Panc1 (cell line): ENCODE measurements around the gene PPP1R9B. TPM values are rescaled to one million over a fixed set of nuclear protein-coding genes. Genes with fewer than 3 reads are reported as not detected.
A peak's percentile ranks its signal among the peaks of the same experiment; 100 is the strongest.

Source experiments
- ATAC-seq: fragments of 200-7000 bp; cut with Tn5 transposase; 2 replicates; pipeline ENCODE4 v1.9.1; 2020; ENCODE audit warnings: mild to moderate bottlenecking, moderate library complexity
- BruUV-seq: library from RNA; stranded (reverse); fragments of 400-500 nt; replicated peaks from 2 replicates; lab custom pipeline; 2021; lab: Mats Ljungman, UMichigan
- CTCF ChIA-PET: fragments of 300-600 bp; sonication (Branson Sonifier 250); formaldehyde crosslinking; loops from one replicate; lab custom pipeline; 2022; ENCODE audit warnings: antibody characterized with exemption; lab: Charles Lee
- POLR2A ChIA-PET: fragments of 300-600 bp; sonication (Branson Sonifier 250); formaldehyde crosslinking; loops from one replicate; lab custom pipeline; 2022; ENCODE audit warnings: antibody characterized with exemption; lab: Charles Lee
- DNase-seq: peaks from one replicate; pipeline ENCODE4 v3.0.0-alpha.2; 2010; ENCODE audit warnings: low read depth, low spot score
- H3K27ac ChIP-seq: 2 replicates; pipeline ENCODE4 v1.5.1; 2011; ENCODE audit warnings: mild to moderate bottlenecking, low read length, inconsistent platforms
- H3K27me3 ChIP-seq: fragments of 200-500 bp; sonication (Bioruptor generic); 2 replicates; pipeline ENCODE4 v1.6.0; 2014; ENCODE audit warnings: low read length, inconsistent platforms; ENCODE audit not compliant: control insufficient read depth, insufficient read depth
- H3K36me3 ChIP-seq: fragments of 200-500 bp; sonication (Bioruptor generic); 2 replicates; pipeline ENCODE4 v1.5.1; 2014; ENCODE audit warnings: inconsistent platforms, mild to moderate bottlenecking, low read length, moderate library complexity; ENCODE audit not compliant: control insufficient read depth, insufficient read depth
- H3K4me1 ChIP-seq: 2 replicates; pipeline ENCODE4 v1.5.1; 2011; ENCODE audit warnings: inconsistent platforms, mild to moderate bottlenecking, low read length, moderate library complexity; ENCODE audit not compliant: control insufficient read depth, insufficient read depth
- H3K4me3 ChIP-seq, 2 experiments: 2 replicates each; pipeline ENCODE4 v1.5.1; 2011 to 2012; ENCODE audit warnings: low read depth in 2 of 2, low read length in 2 of 2, mild to moderate bottlenecking in 2 of 2, inconsistent platforms in 1 of 2, moderate library complexity in 1 of 2
- H3K9me3 ChIP-seq: fragments of 200-500 bp; sonication (Bioruptor generic); 2 replicates; pipeline ENCODE4 v1.5.1; 2014; ENCODE audit warnings: low read depth, mild to moderate bottlenecking, inconsistent platforms, low read length, moderate library complexity; ENCODE audit not compliant: control insufficient read depth, insufficient read depth
- CTCF ChIP-seq: fragments of 450-650 bp; IDR thresholded peaks from 2 replicates; pipeline ENCODE4 v1.5.1; 2017; ENCODE audit warnings: mild to moderate bottlenecking
- POLR2AphosphoS5 ChIP-seq: IDR thresholded peaks from 2 replicates; pipeline ENCODE4 v1.6.1; 2012; ENCODE audit warnings: mild to moderate bottlenecking, low read depth, low read length, moderate library complexity
- REST ChIP-seq, 2 experiments: IDR thresholded peaks; 2 replicates each; pipeline ENCODE4 v1.6.1; 2011 to 2012; ENCODE audit warnings: low read depth in 2 of 2, control low read depth in 1 of 2, low read length in 1 of 2, mild to moderate bottlenecking in 1 of 2, moderate library complexity in 1 of 2; ENCODE audit not compliant: insufficient read depth in 1 of 2
- SIN3A ChIP-seq: IDR thresholded peaks from 2 replicates; pipeline ENCODE4 v1.6.1; 2012; ENCODE audit warnings: low read depth, mild to moderate bottlenecking, low read length, moderate library complexity, borderline replicate concordance; ENCODE audit not compliant: insufficient read depth
- TCF7L2 ChIP-seq: IDR thresholded peaks from 2 replicates; pipeline ENCODE4 v1.6.1; 2011; ENCODE audit warnings: mild to moderate bottlenecking, low read depth, low read length, inconsistent platforms
- in situ Hi-C: cut with HindIII; loops from 2 replicates; pipeline ENCODE4 v1.10.0; 2016; ENCODE audit warnings: low sequenced_read_pairs, low pct_unique_long_range_greater_than_20kb
- intact Hi-C: fragments of 100-400 bp; cut with micrococcal nuclease; formaldehyde crosslinking; loops from one replicate; pipeline ENCODE4 v1.10.0; 2022; ENCODE audit not compliant: unreplicated experiment
- total RNA-seq: library from RNA; stranded (reverse); gene quantifications from one replicate; pipeline ENCODE4 v1.2.1, GENCODE V29; 2021; ENCODE audit not compliant: unreplicated experiment

Gene PPP1R9B
- total RNA-seq, 1 experiment from 2014 or later: 114 TPM

- TF ChIP-seq CTCF (no peak), SIN3A (no peak), POLR2AphosphoS5 (no peak), REST (IDR thresholded peaks at IDR 0.05; ENCODE audit: insufficient read depth in 1 of 2, low read depth in 2 of 2, low read length in 1 of 2) (no peak), TCF7L2 (no peak)
- TSS peak; percentile 38 for BruUV-seq
- H3K4me1 ChIP-seq: peaks cover 32% of the 10 kb centered on the region
- no peak overlapping the region for H3K4me3 ChIP-seq
- no peaks in the 10 kb centered on the region for H3K27me3 ChIP-seq
- no peaks in the 10 kb centered on the region for H3K9me3 ChIP-seq
- peaks cover 2% of the 10 kb centered on the region; the same call in 1 of the 2 replicates for H3K36me3 ChIP-seq
- in situ Hi-C loops: no loop called here
- intact Hi-C loops: no loop called here
- ChIA-PET CTCF (no interaction called here), POLR2A (interaction anchor here (0.6 kb wide), 1 partner anchor 21 kb away, joined by 9 read pairs; no protein-coding TSS in a partner anchor)
- no peak overlapping the region for H3K27ac ChIP-seq
- ATAC-seq (no peak), DNase-seq (no peak)
Measured at GRCh38 chr17:50100480-50100883, 50.0 kb downstream of the PPP1R9B start.

GRCh38 chr17:50099003-50099402 is 51.5 kb downstream of the PPP1R9B start:
- DNase-seq (no peak), ATAC-seq (no peak)
- Histone ChIP-seq H3K27ac (no peak overlapping the region), H3K36me3 (peaks cover 2% of the 10 kb centered on the region; the same call in 1 of the 2 replicates), H3K27me3 (no peaks in the 10 kb centered on the region), H3K9me3 (no peaks in the 10 kb centered on the region), H3K4me3 (no peak overlapping the region), H3K4me1 (peaks cover 41% of the 10 kb centered on the region)
- TF ChIP-seq POLR2AphosphoS5 (no peak), SIN3A (no peak), TCF7L2 (no peak), REST (IDR thresholded peaks at IDR 0.05; ENCODE audit: insufficient read depth in 1 of 2, low read depth in 2 of 2, low read length in 1 of 2) (no peak), CTCF (no peak)
- ChIA-PET CTCF (no interaction called here), POLR2A (no interaction called here)
- in situ Hi-C loops: no loop called here
- intact Hi-C loops: no loop called here
- no TSS peak for BruUV-seq
